ELF-1 (cell line): ENCODE measurements around the gene DPEP3.
"Not testable (repeated sequence)": the region's sequence is repeated elsewhere in the genome, so short reads cannot be mapped to it uniquely, and the experiment has no call there.

ENCODE experiments used
- DNase-seq: peaks from one replicate; pipeline ENCODE4 v3.0.0-alpha.2; 2016; ENCODE audit warnings: low read depth, low spot score

The DPEP3 gene, protein sequence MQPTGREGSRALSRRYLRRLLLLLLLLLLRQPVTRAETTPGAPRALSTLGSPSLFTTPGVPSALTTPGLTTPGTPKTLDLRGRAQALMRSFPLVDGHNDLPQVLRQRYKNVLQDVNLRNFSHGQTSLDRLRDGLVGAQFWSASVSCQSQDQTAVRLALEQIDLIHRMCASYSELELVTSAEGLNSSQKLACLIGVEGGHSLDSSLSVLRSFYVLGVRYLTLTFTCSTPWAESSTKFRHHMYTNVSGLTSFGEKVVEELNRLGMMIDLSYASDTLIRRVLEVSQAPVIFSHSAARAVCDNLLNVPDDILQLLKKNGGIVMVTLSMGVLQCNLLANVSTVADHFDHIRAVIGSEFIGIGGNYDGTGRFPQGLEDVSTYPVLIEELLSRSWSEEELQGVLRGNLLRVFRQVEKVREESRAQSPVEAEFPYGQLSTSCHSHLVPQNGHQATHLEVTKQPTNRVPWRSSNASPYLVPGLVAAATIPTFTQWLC

DNA sequence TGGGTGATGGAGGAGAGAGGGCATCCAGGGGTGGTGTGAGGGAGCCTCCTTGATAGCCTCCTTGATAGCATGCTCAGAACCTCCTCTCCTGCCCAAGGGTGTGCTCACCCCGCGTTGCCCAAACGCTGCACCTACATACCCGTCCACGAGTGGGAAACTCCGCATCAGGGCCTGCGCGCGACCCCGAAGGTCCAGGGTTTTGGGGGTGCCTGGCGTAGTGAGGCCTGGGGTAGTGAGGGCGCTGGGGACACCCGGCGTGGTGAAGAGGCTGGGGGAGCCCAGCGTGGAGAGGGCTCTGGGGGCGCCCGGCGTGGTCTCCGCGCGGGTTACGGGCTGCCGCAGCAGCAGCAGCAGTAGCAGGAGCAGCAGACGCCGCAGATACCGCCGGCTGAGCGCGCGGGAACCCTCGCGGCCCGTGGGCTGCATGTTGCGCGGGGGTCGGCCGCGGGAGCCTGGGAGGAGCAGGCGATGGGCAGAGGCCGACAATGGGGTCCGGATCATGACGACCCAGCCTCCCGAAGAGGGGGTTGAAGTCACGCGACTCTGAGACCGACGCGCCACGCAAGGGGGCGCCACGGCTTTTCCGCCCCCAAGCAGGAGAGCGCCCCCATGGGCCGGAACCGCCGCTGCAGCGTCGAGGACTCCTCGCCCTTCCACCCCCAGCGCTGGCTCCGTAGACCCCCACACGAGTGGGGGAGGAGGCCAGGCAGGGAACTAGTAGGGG is at the start of gene DPEP3:
DPEP3 (minus strand) TSS at position 545 of the 724 bp plus-strand sequence; CDS start at position 426, 119 bp downstream.
- peak; percentile 77 for DNase-seq

DNA sequence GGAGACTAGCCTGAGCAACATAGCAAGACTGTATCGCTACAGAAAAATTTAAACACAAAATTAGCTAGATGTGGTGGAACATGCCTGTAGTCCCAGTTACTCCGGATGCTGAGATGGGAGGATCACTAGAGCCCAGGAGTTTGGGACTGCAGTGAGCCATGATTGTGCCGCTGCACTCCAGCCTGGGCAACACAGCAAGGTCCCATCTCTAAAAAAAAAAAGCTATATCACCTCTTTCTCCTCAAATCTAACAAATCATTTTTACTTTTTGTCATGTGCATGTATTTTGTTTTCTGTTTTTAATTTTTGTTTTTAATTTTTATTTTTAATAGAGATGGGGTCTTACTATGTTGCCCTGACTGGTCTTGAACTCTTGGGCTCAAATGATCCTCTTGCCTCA is 48.7 kb upstream of the DPEP3 start:
- no peak for DNase-seq

DNA sequence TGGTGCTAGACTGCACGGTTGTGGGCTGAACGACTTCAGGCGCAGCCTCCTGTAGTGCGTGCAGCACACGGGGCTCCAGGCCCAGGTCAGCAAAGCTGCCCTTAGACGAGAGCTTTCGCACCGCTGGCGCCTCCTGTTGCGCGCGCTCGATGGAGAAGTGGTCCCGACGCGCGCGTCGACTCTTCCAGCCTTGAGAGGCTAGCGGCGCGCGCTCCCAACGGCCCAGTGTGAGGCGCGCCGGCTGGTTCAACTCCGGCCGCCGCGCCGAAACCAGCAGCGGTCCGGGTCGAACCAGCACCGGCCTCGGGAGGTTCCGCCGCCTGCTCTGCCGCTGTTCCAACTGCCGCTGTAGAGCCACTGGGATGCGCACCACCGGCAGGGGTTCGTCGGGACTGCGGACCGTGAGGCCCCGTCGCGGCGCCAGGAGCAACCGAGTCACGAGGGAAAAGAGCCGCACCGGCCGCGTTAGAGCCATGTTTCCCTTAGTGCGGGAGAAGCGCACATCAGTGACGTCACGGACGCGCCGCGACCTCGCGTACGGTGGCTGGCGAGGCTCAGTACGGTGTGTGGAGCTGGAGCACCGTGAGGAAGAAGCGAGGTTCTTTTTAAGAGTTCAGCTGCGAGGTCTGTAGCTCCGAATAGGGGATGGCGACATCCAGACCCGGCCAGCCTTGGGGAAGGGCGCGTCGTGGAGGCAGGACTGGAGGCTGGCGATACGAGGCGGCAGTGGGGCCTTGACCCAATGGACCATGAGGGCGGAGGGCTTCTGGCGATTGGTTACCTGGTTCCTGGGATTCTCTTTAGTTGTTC is 42.6 kb upstream of the DPEP3 start, which contains the start of the genes DDX28 and DUS2:
DDX28 (minus strand) TSS at position 505 of the 810 bp plus-strand sequence; CDS start at position 475, 30 bp downstream.
DUS2 (plus strand) TSS at position 557 of the 810 bp plus-strand sequence. CDS start 14,740 bp downstream, outside the sequence.
- peak; percentile 96 for DNase-seq

DNA sequence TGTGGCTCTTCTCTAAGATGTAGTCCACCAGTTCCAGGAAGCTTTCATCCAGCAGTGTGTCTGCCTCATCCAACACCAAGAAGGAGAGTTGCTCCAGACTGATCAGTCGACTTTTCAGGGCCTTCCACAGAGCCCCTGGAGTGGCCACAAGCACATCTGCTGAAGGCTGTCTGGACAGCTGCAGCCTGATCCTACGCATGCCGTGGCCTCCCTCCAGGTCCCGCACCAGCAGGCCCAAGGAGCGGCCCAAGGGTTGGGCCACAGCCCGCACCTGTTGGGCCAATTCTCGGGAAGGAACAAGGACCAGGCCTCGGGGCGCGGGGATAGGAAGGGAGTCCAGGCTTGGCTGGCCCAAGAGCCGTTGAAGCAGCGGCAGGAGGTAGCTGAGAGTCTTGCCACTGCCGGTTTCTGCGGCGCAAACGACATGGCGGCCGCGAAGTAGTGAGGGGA is 42.0 kb upstream of the DPEP3 start:
- no peak for DNase-seq

DNA sequence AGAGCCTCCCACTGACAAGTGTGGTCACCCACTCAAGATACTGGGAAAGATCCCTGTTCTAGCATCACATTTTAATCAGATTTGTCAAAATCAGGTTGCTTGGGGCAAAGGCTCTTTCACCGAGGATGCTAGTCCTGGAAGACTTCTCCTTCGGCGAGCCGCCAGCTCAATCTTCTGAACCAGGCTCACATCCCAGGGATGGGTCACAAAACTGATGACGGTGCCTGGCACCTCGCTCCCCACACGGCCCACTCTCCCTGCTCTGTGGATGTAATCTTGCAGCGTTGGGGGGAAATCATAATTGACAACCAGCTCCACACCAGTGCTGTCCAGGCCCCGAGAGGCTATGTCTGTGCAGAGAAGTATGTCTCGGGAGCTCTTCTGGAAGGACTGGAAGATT is 41.2 kb upstream of the DPEP3 start:
- no peak for DNase-seq

DNA sequence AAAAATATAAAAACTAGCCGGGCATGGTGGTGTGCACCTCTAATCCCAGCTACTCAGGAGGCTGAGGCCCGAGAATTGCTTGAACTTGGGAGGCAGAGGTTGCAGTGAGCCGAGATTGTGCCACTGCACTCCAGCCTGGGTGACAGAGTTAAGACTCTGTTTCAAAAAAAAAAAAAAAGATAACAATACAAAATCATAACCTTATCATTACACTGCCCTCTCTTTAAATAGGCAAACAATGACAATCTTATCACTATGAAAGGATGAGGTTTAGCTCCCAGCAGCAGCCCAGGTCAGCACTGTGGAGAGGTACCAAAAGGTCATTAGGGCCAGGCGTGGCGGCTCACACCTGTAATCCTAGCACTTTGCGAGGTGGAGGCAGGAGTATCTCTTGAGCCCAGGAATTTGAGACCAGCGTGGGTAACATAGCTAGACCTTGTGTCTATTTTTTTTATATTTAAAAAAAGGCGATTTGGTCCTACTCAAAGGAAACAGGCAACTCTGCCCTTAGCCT is 38.9 kb upstream of the DPEP3 start:
- DNase-seq = no peak

DNA sequence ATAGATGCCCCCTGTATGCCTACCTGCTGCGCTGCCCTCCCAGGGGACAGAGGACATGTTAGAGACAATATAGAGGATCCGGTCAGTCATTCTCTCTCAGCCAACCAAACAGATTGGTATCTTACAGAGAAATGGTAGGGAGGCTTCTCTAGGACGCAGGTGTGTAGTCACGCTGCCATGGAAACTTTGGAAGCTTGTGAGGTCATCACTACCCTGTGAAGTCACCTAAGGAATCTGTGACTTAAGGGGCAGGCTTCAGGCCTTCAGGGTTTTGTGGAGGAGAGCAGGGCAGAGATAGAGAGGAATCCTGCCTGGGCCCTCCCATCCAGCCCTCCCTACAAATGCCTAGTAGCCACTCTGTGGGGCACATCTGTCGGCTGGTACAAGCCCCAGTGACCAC is 35.4 kb upstream of the DPEP3 start, which contains the start of gene DPEP2NB:
DPEP2NB (minus strand) TSS at position 231 of the 400 bp plus-strand sequence; CDS start at position 90, 141 bp downstream.
- no peak for DNase-seq

DNA sequence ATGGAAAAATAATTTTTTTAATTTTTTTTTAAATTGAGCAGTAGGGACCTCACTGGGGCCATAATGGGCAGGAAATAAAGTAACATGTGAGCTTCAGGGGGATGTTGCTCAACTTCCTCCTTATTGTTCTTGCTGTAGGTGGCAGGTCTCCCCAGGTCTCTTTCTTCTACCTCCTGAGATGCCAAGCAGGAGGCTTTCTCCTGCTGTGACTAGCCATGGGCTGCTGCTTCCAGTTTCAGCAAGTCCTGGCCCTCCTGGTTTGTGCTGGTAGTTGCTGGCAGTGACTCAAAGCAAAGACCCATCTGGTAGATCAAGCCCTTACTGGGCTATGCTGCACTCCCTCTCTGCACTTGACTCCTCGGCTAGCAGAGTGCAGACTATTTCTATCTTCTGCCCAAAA is 33.1 kb upstream of the DPEP3 start:
- DNase-seq = no peak

DNA sequence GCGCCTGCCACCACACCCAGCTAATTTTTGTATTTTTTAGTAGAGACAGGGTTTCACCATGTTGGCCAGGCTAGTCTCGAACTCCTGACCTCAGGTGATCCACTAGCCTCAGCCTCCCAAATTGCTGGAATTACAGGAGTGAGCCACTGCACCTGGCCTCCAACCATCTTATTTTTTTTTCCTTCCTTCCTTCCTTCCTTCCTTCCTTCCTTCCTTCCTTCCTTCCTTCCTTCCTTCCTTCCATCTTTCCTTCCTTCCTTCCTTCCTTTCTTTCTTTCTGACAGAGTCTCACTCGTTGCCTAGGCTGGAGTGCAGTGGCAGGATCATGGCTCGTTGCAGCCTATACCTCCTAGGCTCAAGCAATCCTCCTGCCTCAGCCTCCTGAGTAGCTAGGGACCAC is 29.6 kb upstream of the DPEP3 start:
- DNase-seq = not testable (repeated sequence)

DNA sequence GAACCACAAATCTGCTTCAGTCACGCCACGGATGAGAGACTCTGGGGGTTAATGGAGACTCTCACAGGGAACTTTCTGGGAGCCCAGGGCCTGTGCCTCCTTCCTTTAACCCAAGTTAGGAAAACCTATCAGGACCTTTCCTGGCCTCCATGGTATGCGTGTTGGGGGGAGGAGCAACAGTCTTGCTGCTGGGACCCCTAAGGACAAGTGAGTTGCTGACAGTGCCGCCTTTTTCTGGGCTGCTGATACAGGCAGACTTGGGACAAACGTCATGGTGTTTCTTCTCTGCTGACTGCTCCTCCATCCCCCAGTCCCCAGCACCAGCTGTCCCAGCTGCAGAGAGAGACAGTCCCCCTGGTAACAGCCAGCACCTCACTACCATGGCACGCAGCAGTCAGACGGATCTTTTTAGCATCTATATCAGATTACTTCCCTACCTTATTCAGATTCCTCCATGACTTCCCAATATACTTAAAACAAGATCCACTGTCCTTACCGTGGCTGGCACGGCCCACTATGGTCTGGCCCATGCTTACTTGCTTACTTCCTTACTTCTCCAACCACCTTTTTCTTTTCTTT is 28.9 kb upstream of the DPEP3 start:
- peak; percentile 45 for DNase-seq

DNA sequence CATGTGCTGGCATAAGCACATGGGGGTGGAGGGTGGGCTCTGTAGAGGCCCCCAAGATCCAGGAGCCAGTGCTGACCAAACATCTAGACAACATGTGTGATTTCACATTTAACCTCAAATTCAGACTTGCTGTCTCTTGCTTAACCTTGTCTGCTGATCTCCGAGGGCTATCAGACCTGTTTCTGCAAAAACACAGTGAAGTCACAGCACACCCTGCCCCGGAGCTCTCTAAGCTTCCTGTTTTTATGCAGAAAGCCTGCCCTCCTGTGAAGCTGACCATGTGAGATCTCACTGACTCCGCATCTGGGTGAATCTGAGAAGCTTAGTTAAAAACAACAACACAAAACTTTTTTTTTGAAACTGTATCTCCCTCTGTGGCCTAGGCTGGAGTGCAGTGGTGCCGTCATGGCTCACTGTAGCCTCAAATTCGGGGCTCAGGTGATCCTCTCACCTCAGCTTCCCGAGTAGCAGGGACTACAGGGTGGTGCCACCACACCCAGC is 25.5 kb upstream of the DPEP3 start:
- DNase-seq = peak; percentile 75

DNA sequence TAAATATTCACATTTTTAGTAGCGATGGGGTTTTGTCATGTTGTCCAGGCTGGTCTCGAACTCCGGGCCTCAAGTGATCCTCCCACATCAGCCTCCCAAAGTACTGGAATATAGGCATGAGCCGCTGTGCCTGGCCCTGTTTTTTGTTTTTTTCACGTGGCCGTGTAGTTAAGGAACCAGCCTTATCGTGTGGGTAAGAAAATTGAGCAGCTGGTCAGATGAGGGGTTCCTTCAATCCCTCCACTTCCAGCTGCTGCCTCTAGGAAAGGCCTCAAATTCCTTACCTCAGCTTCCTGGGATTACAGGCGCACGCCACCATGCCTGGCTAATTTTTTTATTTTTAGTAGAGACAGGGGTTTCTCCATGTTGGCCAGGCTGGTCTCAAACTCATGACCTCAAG is 24.9 kb upstream of the DPEP3 start:
- DNase-seq = no peak

DNA sequence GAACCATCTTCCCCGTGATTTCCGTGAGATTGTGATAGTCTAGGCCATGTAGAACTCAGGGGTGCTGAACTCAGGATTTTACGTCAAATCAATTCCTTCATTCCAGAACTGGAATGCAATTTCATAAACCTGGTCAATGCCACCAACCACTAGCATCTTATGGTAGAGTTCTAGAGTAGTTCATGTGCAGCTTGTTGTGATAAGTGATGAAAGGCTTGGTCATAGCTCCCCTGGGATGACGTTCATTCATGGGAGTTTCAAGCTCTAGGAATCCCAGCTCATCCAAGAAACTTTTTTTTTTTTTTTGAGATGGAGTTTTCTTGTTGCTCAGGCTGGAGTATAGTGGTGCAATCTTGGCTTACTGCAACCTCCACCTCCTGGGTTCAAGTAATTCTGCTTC is 22.7 kb upstream of the DPEP3 start:
- no peak for DNase-seq

DNA sequence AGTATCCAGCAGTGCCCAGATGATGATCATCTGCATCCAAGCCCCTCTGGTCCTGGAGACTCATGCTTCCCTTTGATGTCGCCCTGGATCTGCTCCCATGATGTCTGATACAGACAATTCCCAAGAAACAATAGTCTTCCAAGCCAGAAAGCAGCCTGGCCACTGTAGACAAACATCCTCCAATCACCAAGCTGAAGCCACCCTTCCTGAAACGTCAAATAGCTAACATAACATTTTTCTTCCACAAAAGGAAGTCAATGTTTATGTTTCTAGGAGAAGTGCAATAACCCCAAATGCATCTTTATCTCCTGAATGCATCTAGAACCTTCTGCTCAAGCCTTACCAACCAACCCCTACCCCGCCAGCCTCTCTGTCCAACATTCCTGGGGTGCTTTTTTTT is 20.2 kb upstream of the DPEP3 start:
- no peak for DNase-seq

DNA sequence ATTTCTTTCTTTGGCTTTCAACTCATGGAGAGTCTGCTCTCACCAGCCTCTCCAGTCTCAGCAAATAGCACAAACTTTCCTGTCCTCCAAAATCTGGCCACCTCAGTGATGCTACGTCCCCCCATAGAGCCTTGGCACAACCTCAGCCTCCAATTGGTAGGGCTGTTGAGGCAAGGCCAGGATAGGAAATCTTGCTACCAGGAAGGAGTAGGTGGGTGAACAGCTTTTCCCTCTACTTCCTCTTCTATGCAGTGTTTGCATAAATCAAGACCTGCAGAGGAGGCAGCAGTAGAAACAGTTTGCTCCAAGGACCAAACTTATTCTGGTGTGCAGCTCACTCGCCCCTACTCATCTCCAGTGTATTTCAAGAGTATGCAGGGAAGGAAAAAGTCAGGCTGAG is 19.7 kb upstream of the DPEP3 start:
- DNase-seq = no peak

DNA sequence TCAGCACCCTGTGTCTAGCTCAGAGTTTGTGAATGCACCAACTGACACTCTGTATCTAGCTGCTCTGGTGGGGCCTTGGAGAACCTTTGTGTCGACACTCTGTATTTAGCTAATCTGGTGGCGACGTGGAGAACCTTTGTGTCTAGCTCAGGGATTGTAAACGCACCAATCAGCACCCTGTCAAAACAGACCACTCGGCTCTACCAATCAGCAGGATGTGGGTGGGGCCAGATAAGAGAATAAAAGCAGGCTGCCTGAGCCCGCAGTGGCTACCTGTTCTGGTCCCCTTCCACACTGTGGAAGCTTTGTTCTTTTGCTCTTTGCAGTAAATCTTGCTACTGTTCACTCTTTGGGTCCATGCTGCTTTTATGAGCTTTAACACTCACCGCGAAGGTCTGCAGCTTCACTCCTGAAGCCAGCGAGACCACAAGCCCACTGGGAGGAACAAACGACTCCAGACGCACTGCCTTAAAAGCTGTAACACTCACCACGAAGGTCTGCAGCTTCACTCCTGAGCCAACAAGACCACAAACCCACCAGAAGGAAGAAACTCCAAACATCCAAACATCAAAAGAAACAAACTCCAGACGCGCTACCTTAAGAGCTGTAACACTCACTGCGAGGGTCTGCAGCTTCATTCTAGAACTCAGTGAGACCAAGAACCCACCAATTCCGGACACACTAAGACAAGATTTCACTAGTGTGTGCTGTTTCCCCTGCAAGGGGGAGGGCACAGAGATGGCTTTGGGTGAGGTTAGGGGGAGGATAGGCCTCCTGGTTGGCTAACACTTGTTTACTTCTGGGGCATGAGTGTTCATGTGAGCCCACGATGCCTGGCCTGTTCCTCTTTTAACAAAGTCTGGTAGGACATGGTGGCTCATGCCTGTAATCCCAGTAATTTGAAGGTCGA is 18.7 kb upstream of the DPEP3 start, which contains the start of gene DPEP2:
DPEP2 (minus strand) TSS at position 706 of the 910 bp plus-strand sequence. CDS start 6,272 bp downstream, outside the sequence.
- DNase-seq = not testable (repeated sequence)

DNA sequence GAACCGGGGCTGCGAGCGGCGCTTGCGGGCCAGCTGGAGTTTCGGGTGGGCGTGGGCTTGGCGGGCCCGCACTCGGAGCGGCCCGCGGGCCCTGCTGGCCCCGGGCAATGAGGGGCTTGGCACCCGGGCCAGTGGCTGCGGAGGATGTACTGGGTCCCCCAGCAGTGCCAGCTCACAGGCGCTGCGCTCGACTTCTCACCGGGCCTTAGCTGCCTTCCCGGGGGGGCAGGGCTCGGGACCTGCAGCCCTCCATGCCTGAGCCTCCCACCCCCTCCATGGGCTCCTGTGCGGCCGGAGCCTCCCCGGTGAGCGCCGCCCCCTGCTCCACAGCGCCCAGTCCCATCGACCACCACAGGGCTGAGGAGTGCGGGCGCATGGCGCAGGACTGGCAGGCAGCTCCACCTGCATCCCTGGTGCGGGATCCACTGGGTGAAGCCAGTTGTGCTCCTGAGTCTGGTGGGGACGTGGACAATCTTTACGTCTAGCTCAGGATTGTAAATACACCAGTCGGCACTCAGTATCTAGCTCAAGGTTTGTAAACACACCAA is 18.0 kb upstream of the DPEP3 start:
- DNase-seq = not testable (repeated sequence)

DNA sequence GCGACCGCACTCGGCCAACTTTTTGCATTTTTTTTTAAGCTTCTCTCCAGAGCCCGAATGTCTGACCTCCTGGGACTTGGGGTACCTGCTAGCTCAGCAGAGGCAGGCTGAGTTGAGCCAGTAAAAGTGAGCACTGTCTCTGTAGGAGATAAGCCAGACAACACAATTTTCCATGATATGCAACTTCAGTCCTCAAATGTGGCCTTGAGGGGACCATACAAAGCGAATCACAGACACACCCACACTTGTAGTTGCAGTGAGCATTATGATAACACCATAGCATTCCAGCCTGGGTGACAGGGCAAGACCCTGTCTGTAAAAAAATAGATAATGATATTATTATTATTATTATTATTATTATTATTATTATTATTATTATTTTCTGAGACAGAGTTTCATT is 16.4 kb upstream of the DPEP3 start:
- DNase-seq = no peak

DNA sequence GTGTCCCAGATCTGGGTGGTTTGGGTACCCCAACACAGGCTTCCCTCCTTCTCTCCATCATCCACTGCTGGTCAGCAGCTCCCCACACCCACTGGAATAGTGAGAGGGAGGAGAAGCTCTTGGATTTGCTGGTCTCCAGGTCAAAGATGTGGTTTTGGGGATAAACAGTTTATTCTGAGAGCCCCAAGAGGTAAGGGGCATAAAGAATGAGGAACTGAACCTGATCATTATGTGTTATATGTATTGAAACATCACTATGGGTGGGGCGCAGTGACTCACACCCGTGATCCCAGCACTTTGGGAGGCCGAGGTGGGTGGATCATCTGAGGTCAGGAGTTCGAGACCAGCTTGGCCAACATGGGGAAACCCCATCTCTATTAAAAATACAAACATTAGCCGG is 15.1 kb upstream of the DPEP3 start:
- no peak for DNase-seq
